GM12891 (cell line): ENCODE data around the gene TPSAB1.

Source experiments
- DNase-seq: peaks from one replicate; pipeline ENCODE4 v3.0.0; 2011; ENCODE audit warnings: low spot score; ENCODE audit not compliant: insufficient read length
- FAIRE-seq: peaks from 2 replicates; lab custom pipeline; 2011; peaks lifted over from hg19 to GRCh38; lab: Jason Lieb, UNC
- PAX5 ChIP-seq: IDR thresholded peaks from 2 replicates; pipeline ENCODE4 v1.6.1; 2011; ENCODE audit warnings: low read length, moderate library complexity, mild to moderate bottlenecking; ENCODE audit not compliant: insufficient read depth, severe bottlenecking
- POLR2A ChIP-seq: IDR thresholded peaks from 2 replicates; pipeline ENCODE4 v1.6.1; 2011; ENCODE audit warnings: low read depth, low read length, control low read depth
- POLR2AphosphoS5 ChIP-seq: IDR thresholded peaks from 2 replicates; pipeline ENCODE4 v1.6.1; 2011; ENCODE audit warnings: low read depth, low read length, control low read depth
- POU2F2 ChIP-seq: IDR thresholded peaks from 2 replicates; pipeline ENCODE4 v1.6.1; 2011; ENCODE audit warnings: low read depth, mild to moderate bottlenecking, control low read depth, low read length, moderate library complexity
- SPI1 ChIP-seq: IDR thresholded peaks from 2 replicates; pipeline ENCODE4 v1.6.1; 2011; ENCODE audit warnings: low read depth, low read length, control low read depth
- TAF1 ChIP-seq: IDR thresholded peaks from 2 replicates; pipeline ENCODE4 v1.6.1; 2011; ENCODE audit warnings: low read depth, low read length, control low read depth

TPSAB1 gene

GRCh38 chr16:1281517-1281916, 41.0 kb downstream of the TPSAB1 start:
- no peak for FAIRE-seq
- no peak for DNase-seq
- TF ChIP-seq POU2F2 (no peak), POLR2AphosphoS5 (no peak), PAX5 (no peak), POLR2A (no peak), TAF1 (no peak), SPI1 (no peak)

GRCh38 chr16:1282324-1282973, 41.9 kb downstream of the TPSAB1 start:
- TF ChIP-seq TAF1 (no peak), POLR2A (no peak), POLR2AphosphoS5 (no peak), PAX5 (no peak), SPI1 (no peak)
- FAIRE-seq, result no peak
- no peak for DNase-seq

DNA sequence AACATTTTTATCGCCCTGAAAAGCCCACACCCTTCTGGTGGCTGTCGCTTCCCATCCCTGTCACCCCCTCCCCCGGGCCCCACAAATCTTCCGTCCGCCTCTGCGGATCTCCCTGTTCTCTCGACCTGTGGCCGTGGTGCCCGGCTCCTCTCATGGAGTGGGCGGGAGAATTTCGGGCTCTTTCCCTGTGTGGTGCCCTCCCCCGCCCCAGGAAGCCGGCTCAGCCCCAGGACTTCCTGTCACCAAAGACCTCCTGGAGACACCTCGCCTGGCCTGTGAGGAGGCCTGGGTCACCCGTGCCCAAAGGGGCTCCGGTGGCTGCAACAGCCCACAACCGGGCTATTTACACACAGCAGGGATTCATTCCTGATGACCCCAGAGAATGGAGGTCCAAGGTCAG, 42.8 kb downstream of the TPSAB1 start:
- no peak for FAIRE-seq
- TF ChIP-seq POLR2A (no peak), POLR2AphosphoS5 (no peak), PAX5 (no peak), POU2F2 (no peak), TAF1 (no peak), SPI1 (no peak)
- no peak for DNase-seq

- no peak for DNase-seq
- TF ChIP-seq PAX5 (no peak), SPI1 (no peak), POU2F2 (no peak), POLR2AphosphoS5 (no peak), TAF1 (no peak), POLR2A (no peak)
- FAIRE-seq, result no peak
Measured at GRCh38 chr16:1283996-1284616, 43.6 kb downstream of the TPSAB1 start.

- FAIRE-seq, result no peak
- TF ChIP-seq POU2F2 (no peak), POLR2AphosphoS5 (no peak), POLR2A (no peak), PAX5 (no peak), TAF1 (no peak), SPI1 (no peak)
- DNase-seq, result no peak
Measured at GRCh38 chr16:1285669-1286512, 45.4 kb downstream of the TPSAB1 start.

DNA sequence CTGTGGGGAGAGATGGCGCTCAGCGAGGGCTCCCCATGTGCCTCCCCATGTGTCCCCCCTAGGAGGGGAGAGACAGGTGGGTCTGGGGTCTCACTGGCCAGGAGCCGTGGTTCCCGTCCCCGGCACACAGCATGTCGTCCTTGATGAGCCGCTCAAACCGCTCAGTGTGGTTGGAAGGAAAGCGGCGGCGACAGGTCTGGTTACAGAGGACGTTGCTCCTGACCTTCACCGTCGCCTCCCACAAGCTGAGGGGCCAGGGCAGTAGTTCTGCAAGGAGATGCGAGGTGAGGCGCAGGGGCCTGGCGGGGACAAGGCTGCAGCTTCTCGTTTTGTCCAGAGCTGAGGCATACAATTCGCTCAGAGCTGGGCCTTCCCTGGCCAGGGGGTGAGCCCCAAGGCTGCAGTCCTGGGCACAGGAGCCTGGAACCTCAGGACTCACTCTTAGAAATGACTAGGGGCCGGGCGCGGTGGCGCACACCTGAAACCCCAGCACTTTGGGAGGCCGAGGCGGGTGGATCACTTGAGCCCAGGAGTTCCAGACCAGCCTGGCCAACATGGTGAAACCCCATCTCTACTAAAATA, 46.1 kb downstream of the TPSAB1 start:
- DNase-seq (no peak), FAIRE-seq (no peak)
- TF ChIP-seq POLR2A, result no peak
- TF ChIP-seq TAF1, result no peak
- TF ChIP-seq PAX5, result no peak
- TF ChIP-seq POLR2AphosphoS5, result no peak
- no peak for TF ChIP-seq POU2F2
- no peak for TF ChIP-seq SPI1

DNA sequence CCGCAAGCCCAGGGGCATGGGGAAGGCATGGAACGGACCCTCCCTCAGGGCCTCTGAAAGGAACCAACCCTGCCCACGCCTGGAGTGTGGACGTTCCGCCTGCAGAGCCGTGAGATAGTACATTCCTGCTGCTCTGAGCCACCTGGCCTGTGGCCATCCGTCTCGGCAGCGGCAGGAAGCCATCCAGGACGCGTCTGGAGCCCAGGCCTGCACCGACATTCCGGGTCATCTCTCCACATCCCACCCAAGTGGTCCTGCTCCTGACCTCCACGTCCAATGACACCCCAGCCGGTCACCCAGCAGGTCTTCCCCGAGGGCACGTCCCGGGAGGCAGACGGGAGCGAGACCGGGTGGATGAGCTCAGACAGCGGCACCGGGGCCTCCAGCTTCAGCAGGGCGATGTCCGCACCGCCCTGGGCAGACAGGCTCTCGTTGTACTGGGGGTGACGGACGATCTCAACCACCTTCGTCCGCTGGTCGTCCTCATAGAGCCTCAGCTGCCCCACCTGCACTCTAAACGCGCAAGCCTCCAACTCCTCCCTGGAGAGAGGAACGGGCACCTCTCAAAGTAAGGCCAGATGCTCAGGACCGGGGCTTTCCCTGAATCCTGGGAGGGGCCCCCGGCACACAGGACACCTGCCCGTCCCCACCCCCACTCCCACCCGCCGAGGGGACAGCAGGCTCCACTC, 47.6 kb downstream of the TPSAB1 start:
- DNase-seq, result no peak
- no peak for FAIRE-seq
- no peak for TF ChIP-seq TAF1
- no peak for TF ChIP-seq POLR2A
- TF ChIP-seq POLR2AphosphoS5, result no peak
- no peak for TF ChIP-seq PAX5
- no peak for TF ChIP-seq SPI1
- TF ChIP-seq POU2F2, result no peak

- DNase-seq (no peak), FAIRE-seq (no peak)
- TF ChIP-seq TAF1 (no peak), POLR2A (no peak), POU2F2 (no peak), SPI1 (no peak), PAX5 (no peak), POLR2AphosphoS5 (no peak)
Measured at GRCh38 chr16:1288813-1289476, 48.4 kb downstream of the TPSAB1 start.
